PC-3 (cell line): Measurements from ENCODE around the gene ZNF423. TPM values are rescaled to one million over a fixed set of nuclear protein-coding genes. Genes with fewer than 3 reads are reported as not detected.

Source experiments
- ATAC-seq: fragments of 200-7000 bp; cut with Tn5 transposase; 2 replicates; pipeline ENCODE4 v1.9.1; 2020; ENCODE audit warnings: mild to moderate bottlenecking, moderate library complexity
- BruUV-seq: library from RNA; stranded (reverse); fragments of 400-500 nt; replicated peaks from 2 replicates; lab custom pipeline; 2021; lab: Mats Ljungman, UMichigan
- CTCF ChIA-PET: fragments of 300-600 bp; sonication (Branson Sonifier 250); formaldehyde crosslinking; loops from one replicate; lab custom pipeline; 2022; ENCODE audit warnings: antibody characterized with exemption; lab: Charles Lee
- POLR2A ChIA-PET: fragments of 300-600 bp; sonication (Branson Sonifier 250); formaldehyde crosslinking; loops from one replicate; lab custom pipeline; 2022; ENCODE audit warnings: antibody characterized with exemption; ENCODE audit not compliant: unreplicated experiment; lab: Charles Lee
- DNase-seq: peaks from one replicate; pipeline ENCODE4 v3.0.0-alpha.2; 2015
- H2AFZ ChIP-seq: fragments of 300-600 bp; sonication (generic); 2 replicates; pipeline ENCODE4 v1.6.0; 2016; ENCODE audit warnings: antibody characterized with exemption, low read length
- H3F3A ChIP-seq: fragments of 300-600 bp; sonication (generic); one replicate; pipeline ENCODE4 v1.6.0; 2017; ENCODE audit warnings: antibody characterized with exemption, low read length, control low read depth, mild to moderate bottlenecking; ENCODE audit not compliant: unreplicated experiment
- H3K27ac ChIP-seq: fragments of 300-600 bp; sonication (generic); 2 replicates; pipeline ENCODE4 v1.5.1; 2016; ENCODE audit warnings: mild to moderate bottlenecking, low read length
- H3K27me3 ChIP-seq: fragments of 300-600 bp; sonication (generic); 2 replicates; pipeline ENCODE4 v1.6.1; 2016; ENCODE audit warnings: low read length, mixed read lengths
- H3K36me3 ChIP-seq: fragments of 300-600 bp; sonication (generic); 2 replicates; pipeline ENCODE4 v1.6.1; 2016; ENCODE audit warnings: low read depth, mixed run types, low read length, mixed read lengths
- H3K4me1 ChIP-seq: fragments of 300-600 bp; sonication (generic); 2 replicates; pipeline ENCODE4 v1.5.1; 2016; ENCODE audit warnings: low read length; ENCODE audit not compliant: insufficient read depth
- H3K4me2 ChIP-seq: fragments of 300-600 bp; sonication (generic); 2 replicates; pipeline ENCODE4 v1.6.0; 2016; ENCODE audit warnings: low read length
- H3K4me3 ChIP-seq: fragments of 300-600 bp; sonication (generic); 2 replicates; pipeline ENCODE4 v1.5.1; 2016; ENCODE audit warnings: mild to moderate bottlenecking, low read length, mixed read lengths
- H3K79me2 ChIP-seq: fragments of 300-600 bp; sonication (generic); 2 replicates; pipeline ENCODE4 v1.6.1; 2017; ENCODE audit warnings: low read length, mixed read lengths
- H3K9ac ChIP-seq: fragments of 300-600 bp; sonication (generic); 2 replicates; pipeline ENCODE4 v1.6.0; 2016; ENCODE audit warnings: mild to moderate bottlenecking, low read length
- H3K9me2 ChIP-seq: fragments of 300-600 bp; sonication (generic); replicated peaks from 2 replicates; pipeline ENCODE4 v1.6.1; 2016; ENCODE audit warnings: mixed run types, low read length, mixed read lengths
- H3K9me3 ChIP-seq: fragments of 300-600 bp; sonication (generic); 2 replicates; pipeline ENCODE4 v1.6.1; 2016; ENCODE audit warnings: low read length, mixed read lengths
- H4K20me1 ChIP-seq: fragments of 300-600 bp; sonication (generic); 2 replicates; pipeline ENCODE4 v1.6.1; 2016; ENCODE audit warnings: low read length, mixed read lengths
- EZH2 ChIP-seq: fragments of 300-600 bp; sonication (generic); IDR thresholded peaks from one replicate; pipeline ENCODE4 v1.6.1; 2017; ENCODE audit warnings: antibody characterized with exemption, mild to moderate bottlenecking, low read length; ENCODE audit not compliant: unreplicated experiment
- EZH2phosphoT487 ChIP-seq: fragments of 300-600 bp; sonication (generic); IDR thresholded peaks from 2 replicates; pipeline ENCODE4 v1.6.1; 2018; ENCODE audit warnings: mild to moderate bottlenecking, antibody characterized with exemption, low read length, borderline replicate concordance
- intact Hi-C: fragments of 100-400 bp; cut with micrococcal nuclease; formaldehyde crosslinking; loops from 2 replicates; pipeline ENCODE4 v1.9.0; 2023
- total RNA-seq: library from RNA; depleted of rRNA; stranded (reverse); fragments of >200 nt; gene quantifications from 2 replicates; pipeline ENCODE4 v1.2.3, GENCODE V29; 2014
- TF ChIP-seq, protein P1 (sequence below): fragments of 300-600 bp; sonication (generic); conservative IDR thresholded peaks from 2 replicates; pipeline ENCODE4 v1.5.1; 2017; ENCODE audit warnings: antibody characterized with exemption, low read depth, mild to moderate bottlenecking, low read length

Gene ZNF423
- total RNA-seq, 1 experiment from 2014 or later, result not detected

DNA sequence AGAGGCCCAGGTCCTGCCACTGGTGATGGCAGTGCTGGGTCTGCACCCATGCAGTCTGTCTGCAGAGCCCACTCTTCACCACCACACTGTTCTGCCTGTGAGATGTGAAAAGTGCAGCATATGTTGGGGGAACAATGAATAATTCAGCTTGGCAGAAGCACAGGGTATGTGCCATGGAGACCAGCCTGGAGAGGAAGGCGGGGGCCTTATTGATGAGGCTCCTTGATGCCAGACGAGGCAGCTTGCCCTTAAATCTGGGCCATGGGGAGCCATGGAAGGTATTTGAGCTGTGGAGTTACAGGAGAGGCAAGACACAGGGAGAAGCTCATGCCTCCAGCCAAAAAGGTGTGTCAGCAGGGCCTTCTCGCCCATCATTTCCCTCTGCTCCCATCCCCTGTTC, 357.6 kb downstream of the ZNF423 start:
- Histone ChIP-seq H3F3A (no peaks in the 10 kb centered on the region), H3K4me2 (no peak overlapping the region), H3K4me3 (no peak overlapping the region), H4K20me1 (no peaks in the 10 kb centered on the region), H3K27ac (no peak overlapping the region), H3K27me3 (no peaks in the 10 kb centered on the region), H3K4me1 (no peaks in the 10 kb centered on the region), H3K9me2 (no peaks in the 10 kb centered on the region), H3K79me2 (no peaks in the 10 kb centered on the region), H3K9ac (no peak overlapping the region), H3K9me3 (no peaks in the 10 kb centered on the region), H2AFZ (no peak overlapping the region), H3K36me3 (no peaks in the 10 kb centered on the region)
- TF ChIP-seq EZH2phosphoT487, result no peak
- no peak for TF ChIP-seq EZH2
- TF ChIP-seq, protein P1, sequence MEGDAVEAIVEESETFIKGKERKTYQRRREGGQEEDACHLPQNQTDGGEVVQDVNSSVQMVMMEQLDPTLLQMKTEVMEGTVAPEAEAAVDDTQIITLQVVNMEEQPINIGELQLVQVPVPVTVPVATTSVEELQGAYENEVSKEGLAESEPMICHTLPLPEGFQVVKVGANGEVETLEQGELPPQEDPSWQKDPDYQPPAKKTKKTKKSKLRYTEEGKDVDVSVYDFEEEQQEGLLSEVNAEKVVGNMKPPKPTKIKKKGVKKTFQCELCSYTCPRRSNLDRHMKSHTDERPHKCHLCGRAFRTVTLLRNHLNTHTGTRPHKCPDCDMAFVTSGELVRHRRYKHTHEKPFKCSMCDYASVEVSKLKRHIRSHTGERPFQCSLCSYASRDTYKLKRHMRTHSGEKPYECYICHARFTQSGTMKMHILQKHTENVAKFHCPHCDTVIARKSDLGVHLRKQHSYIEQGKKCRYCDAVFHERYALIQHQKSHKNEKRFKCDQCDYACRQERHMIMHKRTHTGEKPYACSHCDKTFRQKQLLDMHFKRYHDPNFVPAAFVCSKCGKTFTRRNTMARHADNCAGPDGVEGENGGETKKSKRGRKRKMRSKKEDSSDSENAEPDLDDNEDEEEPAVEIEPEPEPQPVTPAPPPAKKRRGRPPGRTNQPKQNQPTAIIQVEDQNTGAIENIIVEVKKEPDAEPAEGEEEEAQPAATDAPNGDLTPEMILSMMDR, result no peak
- intact Hi-C loops, result no loop called here
- ChIA-PET POLR2A (no interaction called here), CTCF (no interaction called here)
- no peak for ATAC-seq
- BruUV-seq, result no TSS peak
- DNase-seq, result no peak

DNA sequence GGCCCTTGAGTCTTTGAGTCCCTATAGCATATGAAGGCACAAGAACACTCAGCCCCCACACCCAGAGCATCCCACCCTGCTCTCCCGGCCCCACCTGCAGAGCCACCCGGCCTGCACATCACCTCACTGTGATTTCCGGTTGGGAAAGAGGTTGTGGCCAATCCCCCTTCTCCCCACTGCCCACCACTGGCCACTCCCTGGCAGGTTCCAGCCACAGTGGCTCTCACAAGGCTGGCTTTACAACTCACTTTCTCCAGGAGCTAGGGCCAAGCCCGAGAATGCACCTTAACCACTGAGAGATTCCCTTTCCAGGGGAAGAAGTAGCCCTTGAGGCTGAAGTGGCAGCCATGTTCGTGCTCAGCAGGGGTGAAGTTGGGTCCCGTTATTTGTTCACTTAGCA, 358.4 kb downstream of the ZNF423 start:
- Histone ChIP-seq H3K9me3 (no peaks in the 10 kb centered on the region), H3F3A (no peaks in the 10 kb centered on the region), H3K4me3 (no peak overlapping the region), H3K36me3 (no peaks in the 10 kb centered on the region), H3K27ac (no peak overlapping the region), H4K20me1 (no peaks in the 10 kb centered on the region), H3K4me1 (no peaks in the 10 kb centered on the region), H2AFZ (no peak overlapping the region), H3K4me2 (no peak overlapping the region), H3K9me2 (no peaks in the 10 kb centered on the region), H3K79me2 (no peaks in the 10 kb centered on the region), H3K9ac (no peak overlapping the region), H3K27me3 (no peaks in the 10 kb centered on the region)
- intact Hi-C loops, result no loop called here
- ChIA-PET CTCF (no interaction called here), POLR2A (no interaction called here)
- DNase-seq (no peak), ATAC-seq (no peak)
- TF ChIP-seq EZH2phosphoT487 (no peak), EZH2 (no peak)
- TF ChIP-seq, protein P1, result no peak
- no TSS peak for BruUV-seq

DNA sequence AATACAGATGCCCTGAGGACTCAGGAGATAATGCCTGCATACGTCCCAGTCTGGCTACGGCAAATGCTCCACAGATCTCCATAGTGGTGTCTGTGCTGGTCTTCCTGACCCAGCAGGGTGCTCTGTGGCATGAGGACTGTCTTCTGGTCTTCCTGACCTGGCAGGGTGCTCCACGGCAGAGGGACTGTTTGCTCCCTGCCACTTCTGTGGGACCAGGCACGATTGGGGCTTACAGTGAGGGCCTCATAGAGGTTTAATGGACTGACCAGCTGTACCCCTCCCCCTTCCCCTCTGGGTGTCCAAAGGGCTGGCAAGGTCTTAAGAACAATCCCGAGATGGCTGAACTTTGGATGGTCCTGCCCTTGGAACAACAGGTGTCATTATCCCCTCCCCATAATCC, 359.3 kb downstream of the ZNF423 start:
- intact Hi-C loops, result no loop called here
- no peak overlapping the region for H3K9ac ChIP-seq
- H3K9me2 ChIP-seq, result no peaks in the 10 kb centered on the region
- no TSS peak for BruUV-seq
- no peaks in the 10 kb centered on the region for H3K27me3 ChIP-seq
- H2AFZ ChIP-seq, result no peak overlapping the region
- H3K9me3 ChIP-seq, result no peaks in the 10 kb centered on the region
- H4K20me1 ChIP-seq, result no peaks in the 10 kb centered on the region
- ATAC-seq, result no peak
- no peak overlapping the region for H3K27ac ChIP-seq
- POLR2A ChIA-PET, result no interaction called here
- CTCF ChIA-PET, result no interaction called here
- no peaks in the 10 kb centered on the region for H3K36me3 ChIP-seq
- TF ChIP-seq, protein P1, result no peak
- no peak overlapping the region for H3K4me2 ChIP-seq
- no peaks in the 10 kb centered on the region for H3F3A ChIP-seq
- H3K79me2 ChIP-seq, result no peaks in the 10 kb centered on the region
- no peak for DNase-seq
- no peak overlapping the region for H3K4me3 ChIP-seq
- H3K4me1 ChIP-seq, result no peaks in the 10 kb centered on the region
